SK-MEL-5 (cell line): ENCODE measurements around the gene KDM2B. TPM values are rescaled to one million over a fixed set of nuclear protein-coding genes. Genes with fewer than 3 reads are reported as not detected.

Experiments
- DNase-seq: peaks from one replicate; pipeline ENCODE4 v3.0.0-alpha.2; 2016; ENCODE audit warnings: low read depth, low spot score
- in situ Hi-C: cut with HindIII; loops from 2 replicates; pipeline ENCODE4 v1.10.0; 2016; ENCODE audit warnings: low sequenced_read_pairs, high pct_unique_total_duplicates, low pct_unique_long_range_greater_than_20kb
- total RNA-seq: library from RNA; depleted of rRNA; stranded (reverse); fragments of >200 nt; shearing (Covaris generic); gene quantifications from 2 replicates; pipeline ENCODE4 v1.2.3, GENCODE V29; 2014

The KDM2B gene
- total RNA-seq, 1 experiment from 2014 or later = 24.4 TPM

GRCh38 chr12:121436706-121437105 is 144.1 kb downstream of the KDM2B start:
- in situ Hi-C loops = no loop called here
- no peak for DNase-seq

GRCh38 chr12:121432740-121433480 is 147.9 kb downstream of the KDM2B start:
- no peak for DNase-seq

GRCh38 chr12:121430833-121431415 is 149.9 kb downstream of the KDM2B start:
- in situ Hi-C loops = no loop called here

More at GRCh38 chr12:121432740-121433480, 147.9 kb downstream of the KDM2B start:
- in situ Hi-C loops = no loop called here

DNA sequence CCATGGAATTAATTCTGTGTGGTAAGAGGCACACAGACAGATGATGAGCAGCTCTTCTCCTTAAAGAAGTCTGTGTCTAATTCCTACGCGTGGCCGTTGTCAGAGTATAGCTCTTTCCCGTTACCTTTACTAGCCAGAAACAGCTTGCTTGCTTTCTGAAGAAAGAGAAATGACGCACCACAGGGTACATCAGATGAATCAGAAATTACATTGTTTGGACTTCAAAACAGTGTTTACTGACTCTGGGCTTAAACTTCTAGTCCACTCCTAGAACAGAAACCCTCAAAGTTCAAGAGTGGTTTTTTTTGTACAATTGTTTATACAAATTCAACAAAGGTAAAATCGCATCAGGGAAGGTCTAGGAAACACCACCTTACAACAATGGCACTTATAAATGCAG is 151.9 kb downstream of the KDM2B start:
- no peak for DNase-seq
- in situ Hi-C loops = no loop called here

More at GRCh38 chr12:121430833-121431415, 149.9 kb downstream of the KDM2B start:
- DNase-seq = no peak

GRCh38 chr12:121427556-121428050 is 153.2 kb downstream of the KDM2B start:
- no peak for DNase-seq
- in situ Hi-C loops = no loop called here

GRCh38 chr12:121424624-121424975 is 156.2 kb downstream of the KDM2B start:
- DNase-seq = no peak
- in situ Hi-C loops = no loop called here

- no peak for DNase-seq
- in situ Hi-C loops = no loop called here
Observed at GRCh38 chr12:121423682-121424623, 156.9 kb downstream of the KDM2B start.

DNA sequence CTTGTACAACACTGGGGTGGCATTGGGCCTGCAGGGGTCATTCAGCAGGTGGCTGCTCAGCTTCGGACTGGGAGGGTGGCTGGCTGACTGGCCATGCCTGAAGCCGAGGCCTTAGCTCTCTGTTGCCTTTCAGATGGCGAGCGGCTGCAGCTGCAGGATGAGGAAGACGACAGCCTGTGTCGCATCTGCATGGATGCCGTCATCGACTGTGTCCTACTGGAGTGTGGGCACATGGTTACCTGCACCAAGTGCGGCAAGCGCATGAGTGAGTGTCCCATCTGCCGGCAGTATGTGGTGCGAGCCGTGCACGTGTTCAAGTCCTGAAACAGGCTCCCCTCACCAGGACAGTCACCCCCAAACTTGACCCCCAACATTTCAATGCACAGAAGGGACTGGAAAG is 157.6 kb downstream of the KDM2B start:
- DNase-seq = no peak
- in situ Hi-C loops = no loop called here

DNA sequence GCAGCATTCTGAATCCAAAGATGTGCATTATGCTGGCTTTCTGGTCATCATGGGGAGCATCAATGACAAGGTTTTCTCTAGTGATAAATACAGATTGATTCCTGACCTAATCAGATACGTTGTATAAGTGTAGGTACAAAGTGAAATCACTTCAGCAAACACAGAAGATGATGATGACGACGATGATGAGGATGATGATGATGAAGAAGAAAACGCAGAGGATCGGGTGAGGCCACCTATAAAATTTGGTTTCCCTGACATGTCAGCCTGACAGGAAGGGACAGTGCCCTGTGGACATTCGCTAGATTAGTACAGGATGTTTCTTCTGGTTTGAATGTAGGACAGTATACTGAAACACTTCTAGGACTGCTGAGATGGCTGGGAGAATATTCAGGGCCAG is 160.7 kb downstream of the KDM2B start:
- in situ Hi-C loops = no loop called here
- no peak for DNase-seq

DNA sequence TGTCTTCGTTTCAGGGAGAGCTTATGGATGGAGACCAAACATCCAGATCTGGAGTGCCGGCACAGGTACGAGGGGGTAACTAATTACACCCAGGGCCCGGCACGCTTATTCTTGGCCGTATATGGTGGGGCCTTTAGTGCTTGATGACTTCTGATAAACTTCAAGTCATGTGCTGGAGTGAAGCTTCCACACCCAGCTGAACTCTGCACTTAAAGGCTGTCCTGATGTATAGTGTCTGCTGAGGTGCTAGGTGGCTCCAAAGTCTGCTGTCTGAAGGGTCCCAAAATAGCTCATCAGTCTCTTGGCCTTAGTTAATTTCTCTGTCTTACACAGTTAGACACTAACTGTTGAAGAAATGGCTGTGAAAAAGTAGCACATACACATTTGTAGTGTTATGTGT is 163.0 kb downstream of the KDM2B start:
- in situ Hi-C loops = no loop called here
- no peak for DNase-seq

- DNase-seq = no peak
- in situ Hi-C loops = no loop called here
Observed at GRCh38 chr12:121413917-121414316, 166.9 kb downstream of the KDM2B start.

DNA sequence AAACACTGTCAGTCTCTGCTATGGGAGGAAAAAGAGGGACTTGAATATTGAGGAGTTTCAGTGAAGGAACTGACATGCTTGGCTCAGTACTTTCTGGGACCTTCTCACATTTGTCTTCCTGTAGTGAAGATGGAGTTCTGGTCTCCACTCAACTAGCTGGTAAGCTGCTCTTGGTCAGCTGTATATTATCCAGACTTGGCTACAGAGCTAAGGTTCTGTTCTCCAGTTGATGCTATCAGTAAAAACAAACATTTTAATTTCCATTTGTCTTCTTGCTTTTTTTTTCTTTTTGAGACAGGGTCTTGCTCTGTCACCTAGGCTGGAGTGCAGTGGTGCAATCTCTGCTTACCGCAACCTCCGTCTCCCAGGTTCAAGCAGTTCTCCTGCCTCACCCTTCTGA is 175.6 kb downstream of the KDM2B start:
- DNase-seq = no peak
- in situ Hi-C loops = no loop called here

GRCh38 chr12:121404734-121405133 is 176.1 kb downstream of the KDM2B start:
- in situ Hi-C loops = no loop called here
- DNase-seq = no peak

- in situ Hi-C loops = no loop called here
- no peak for DNase-seq
Observed at GRCh38 chr12:121403721-121404120, 177.1 kb downstream of the KDM2B start.

DNA sequence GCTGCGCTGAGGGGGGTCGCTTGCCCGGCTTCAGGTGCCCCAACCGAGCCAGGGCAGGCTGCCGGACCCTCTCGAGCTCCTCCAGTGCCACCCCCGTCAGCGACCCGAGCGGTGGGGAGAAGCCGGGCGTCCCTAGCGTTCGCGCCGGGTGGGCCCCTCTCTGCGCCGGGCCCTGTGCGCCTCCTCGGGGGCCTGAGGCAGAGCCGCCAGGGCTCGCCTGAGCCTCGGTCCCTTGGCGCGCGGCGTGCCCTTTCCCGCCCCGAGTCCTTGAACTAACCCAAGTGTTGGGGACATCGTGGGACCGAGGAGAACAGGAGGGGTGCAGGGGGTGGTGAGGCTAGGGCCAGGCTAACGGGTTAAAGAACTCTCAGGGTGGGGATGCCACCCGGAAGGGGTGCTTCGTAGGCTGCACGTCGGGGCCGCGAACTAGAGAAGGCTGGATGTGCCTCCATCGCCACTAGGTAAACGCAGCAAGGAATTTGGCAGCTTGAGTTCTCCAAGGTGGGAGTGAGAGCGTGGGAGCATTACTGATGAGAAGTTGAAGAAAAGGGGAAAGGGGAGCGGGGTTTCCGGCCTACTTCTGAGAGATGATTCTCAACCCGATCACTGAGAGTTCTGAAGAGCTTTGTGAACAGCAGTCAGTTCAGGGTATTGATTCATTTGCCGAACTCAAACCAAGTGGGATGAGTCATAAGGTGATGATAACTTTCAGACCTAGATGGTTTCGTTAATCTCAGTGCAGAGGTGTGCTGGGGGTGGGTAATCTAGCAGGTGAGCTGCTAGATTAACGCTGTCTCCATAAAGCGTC is 180.3 kb downstream of the KDM2B start:
- in situ Hi-C loops = no loop called here

GRCh38 chr12:121399391-121400331 is 181.2 kb downstream of the KDM2B start, which contains the start of gene RNF34:
RNF34 (plus strand) TSS chr12:121400118; CDS start chr12:121400213, 95 bp downstream.
- peak; percentile 98 for DNase-seq
- in situ Hi-C loops = no loop called here

More for the DNA sequence above, 180.3 kb downstream of the KDM2B start:
- peak; percentile 28 for DNase-seq
